HEK293 (cell line): ENCODE data around the gene LZTR1.

ENCODE experiments used
- TCF7L2 ChIP-seq: IDR thresholded peaks from 2 replicates; pipeline ENCODE4 v1.6.1; 2011; ENCODE audit warnings: low read depth, mild to moderate bottlenecking, inconsistent platforms, low read length, moderate library complexity, borderline replicate concordance
- ZBTB17 ChIP-seq: fragments of 450-650 bp; formaldehyde crosslinking; IDR thresholded peaks from 2 replicates; pipeline ENCODE4 v1.5.1; 2016; ENCODE audit warnings: missing biosample characterization, missing genetic modification characterization
- ZNF266 ChIP-seq: fragments of 450-650 bp; formaldehyde crosslinking; IDR thresholded peaks from 2 replicates; pipeline ENCODE4 v1.5.1; 2016; ENCODE audit warnings: missing biosample characterization, missing genetic modification characterization, low read depth
- TF ChIP-seq, protein P1 (sequence below): fragments of 450-650 bp; formaldehyde crosslinking; IDR thresholded peaks from 2 replicates; pipeline ENCODE4 v1.5.1; 2016; ENCODE audit warnings: missing biosample characterization, missing genetic modification characterization

GRCh38 chr22:20988573-20989322 lies 6.7 kb downstream of the LZTR1 start:
- TF ChIP-seq, protein P1, sequence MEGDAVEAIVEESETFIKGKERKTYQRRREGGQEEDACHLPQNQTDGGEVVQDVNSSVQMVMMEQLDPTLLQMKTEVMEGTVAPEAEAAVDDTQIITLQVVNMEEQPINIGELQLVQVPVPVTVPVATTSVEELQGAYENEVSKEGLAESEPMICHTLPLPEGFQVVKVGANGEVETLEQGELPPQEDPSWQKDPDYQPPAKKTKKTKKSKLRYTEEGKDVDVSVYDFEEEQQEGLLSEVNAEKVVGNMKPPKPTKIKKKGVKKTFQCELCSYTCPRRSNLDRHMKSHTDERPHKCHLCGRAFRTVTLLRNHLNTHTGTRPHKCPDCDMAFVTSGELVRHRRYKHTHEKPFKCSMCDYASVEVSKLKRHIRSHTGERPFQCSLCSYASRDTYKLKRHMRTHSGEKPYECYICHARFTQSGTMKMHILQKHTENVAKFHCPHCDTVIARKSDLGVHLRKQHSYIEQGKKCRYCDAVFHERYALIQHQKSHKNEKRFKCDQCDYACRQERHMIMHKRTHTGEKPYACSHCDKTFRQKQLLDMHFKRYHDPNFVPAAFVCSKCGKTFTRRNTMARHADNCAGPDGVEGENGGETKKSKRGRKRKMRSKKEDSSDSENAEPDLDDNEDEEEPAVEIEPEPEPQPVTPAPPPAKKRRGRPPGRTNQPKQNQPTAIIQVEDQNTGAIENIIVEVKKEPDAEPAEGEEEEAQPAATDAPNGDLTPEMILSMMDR = no peak; the same call in 1 of the 2 replicates
- TF ChIP-seq ZNF266 (tag by site-specific recombination) (no peak), TCF7L2 (no peak), ZBTB17 (tag by site-specific recombination) (no peak)
